ENCODE measurements around the gene STC2.

Gene STC2

GRCh38 chr5:173311818-173312585, 16.2 kb downstream of the STC2 start:
- DNase-seq: no peak

- DNase-seq: no peak
Measured at GRCh38 chr5:173310861-173311785, 17.1 kb downstream of the STC2 start.

GRCh38 chr5:173310218-173310769, 17.9 kb downstream of the STC2 start:
- DNase-seq: no peak

GRCh38 chr5:173309731-173310130, 18.5 kb downstream of the STC2 start:
- DNase-seq: no peak

GRCh38 chr5:173308226-173308625, 20.0 kb downstream of the STC2 start:
- no peak for DNase-seq

GRCh38 chr5:173307695-173308094, 20.5 kb downstream of the STC2 start:
- no peak for DNase-seq

- DNase-seq: no peak
Measured at GRCh38 chr5:173306695-173307094, 21.5 kb downstream of the STC2 start.

- no peak for DNase-seq
Measured at GRCh38 chr5:173304591-173304988, 23.6 kb downstream of the STC2 start.

GRCh38 chr5:173303878-173304590, 24.2 kb downstream of the STC2 start:
- DNase-seq: no peak

- DNase-seq: peak; percentile 62
Measured at GRCh38 chr5:173302546-173303155, 25.6 kb downstream of the STC2 start.

GRCh38 chr5:173301695-173302545, 26.3 kb downstream of the STC2 start:
- DNase-seq: no peak

GRCh38 chr5:173300389-173301047, 27.7 kb downstream of the STC2 start:
- DNase-seq: no peak

- DNase-seq: no peak
Measured at GRCh38 chr5:173299820-173300219, 28.4 kb downstream of the STC2 start.

GRCh38 chr5:173298213-173298926, 29.8 kb downstream of the STC2 start:
- no peak for DNase-seq

GRCh38 chr5:173297813-173298212, 30.4 kb downstream of the STC2 start:
- no peak for DNase-seq

- DNase-seq: no peak
Measured at GRCh38 chr5:173296737-173297676, 31.2 kb downstream of the STC2 start.

- no peak for DNase-seq
Measured at GRCh38 chr5:173295796-173296195, 32.4 kb downstream of the STC2 start.

- no peak for DNase-seq
Measured at GRCh38 chr5:173294673-173295320, 33.4 kb downstream of the STC2 start.

All from MV-4-11 (cell line).